VCaP (cell line): Measurements from ENCODE around the gene C22orf42.

Experiments
- H3K27ac ChIP-seq: fragments of 450-650 bp; 2 replicates; pipeline ENCODE4 v1.5.1; 2017
- CTCF ChIP-seq: fragments of 450-650 bp; conservative IDR thresholded peaks from 2 replicates; pipeline ENCODE4 v1.5.1; 2017; ENCODE audit warnings: mild to moderate bottlenecking, moderate library complexity

The C22orf42 gene

GRCh38 chr22:32132783-32133182 is 26.3 kb downstream of the C22orf42 start:
- H3K27ac ChIP-seq, result no peak overlapping the region
- TF ChIP-seq CTCF, result no peak

DNA sequence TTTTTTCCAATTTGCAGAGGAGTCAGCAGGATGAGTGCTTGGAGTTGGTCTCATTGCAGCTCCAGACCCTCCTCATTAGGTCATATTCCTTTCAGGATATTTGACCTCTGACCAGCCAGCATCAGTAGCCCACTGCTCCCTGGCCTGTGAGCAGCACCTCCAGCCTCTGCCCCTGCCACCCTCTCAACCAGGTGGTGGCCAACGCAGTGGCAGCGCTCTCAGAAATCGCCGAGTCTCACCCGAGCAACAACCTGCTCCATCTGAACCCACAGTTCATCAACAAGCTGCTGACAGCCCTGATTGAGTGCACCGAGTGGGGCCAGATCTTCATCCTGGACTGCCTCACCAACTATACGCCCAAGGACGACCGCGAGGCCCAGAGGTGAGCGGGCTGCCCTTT is 27.0 kb downstream of the C22orf42 start:
- no peak overlapping the region for H3K27ac ChIP-seq
- no peak for TF ChIP-seq CTCF

DNA sequence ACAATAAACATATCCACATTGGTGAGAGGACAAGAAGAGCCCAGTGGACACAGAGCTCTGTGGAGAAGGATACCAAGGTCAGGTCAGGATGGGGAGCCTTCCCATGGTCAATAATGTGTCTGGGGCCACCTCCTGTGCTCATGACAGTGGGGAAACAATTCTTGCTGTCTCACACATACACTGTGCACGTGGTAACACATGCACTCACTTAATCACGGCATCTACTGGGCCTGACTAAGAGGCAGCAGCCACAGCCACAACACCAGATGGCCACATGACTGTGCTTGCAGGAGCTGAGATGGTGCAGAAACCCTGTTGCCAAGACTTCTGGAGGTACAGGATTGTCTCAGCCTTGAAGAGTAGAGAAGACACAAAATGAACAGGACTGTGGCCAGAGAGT is 28.6 kb downstream of the C22orf42 start:
- no peak overlapping the region for H3K27ac ChIP-seq
- no peak for TF ChIP-seq CTCF

- peak overlapping the region; percentile 18; the same call in 1 of the 2 replicates for H3K27ac ChIP-seq
- no peak for TF ChIP-seq CTCF
These were observed 31.2 kb downstream of the C22orf42 start for GRCh38 chr22:32127904-32128303.

GRCh38 chr22:32123657-32124056 is 35.4 kb downstream of the C22orf42 start:
- peak overlapping the region; percentile 24; the same call in 1 of the 2 replicates for H3K27ac ChIP-seq
- TF ChIP-seq CTCF, result peak; percentile 73

- no peak for TF ChIP-seq CTCF
- peak overlapping the region; percentile 24; the same call in 1 of the 2 replicates for H3K27ac ChIP-seq
These were observed 36.2 kb downstream of the C22orf42 start for GRCh38 chr22:32122899-32123298.

DNA sequence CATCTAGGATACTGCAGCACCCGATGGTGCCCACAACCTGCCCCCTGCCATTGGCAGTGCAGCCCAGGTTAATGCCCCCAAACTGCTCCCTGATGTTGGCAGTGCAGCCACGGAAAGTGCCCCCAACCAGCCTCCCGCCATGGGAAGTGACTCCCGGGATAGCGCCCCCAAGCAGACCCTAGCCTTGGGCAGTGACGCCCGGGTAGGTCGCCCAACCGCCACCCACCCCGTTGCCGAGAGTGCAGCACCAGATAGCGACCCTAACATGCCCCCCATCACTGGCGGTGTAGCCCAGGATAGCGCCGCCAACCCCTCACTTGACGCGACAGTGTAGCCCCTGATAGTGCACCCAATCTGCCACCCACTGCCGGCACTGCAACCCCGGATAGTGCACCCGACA is 38.5 kb downstream of the C22orf42 start:
- no peak for TF ChIP-seq CTCF
- H3K27ac ChIP-seq, result no peak overlapping the region
